Body of pancreas (tissue), 4 donors: Measurements from ENCODE around the gene LOXHD1. TPM values are rescaled to one million over a fixed set of nuclear protein-coding genes. Genes with fewer than 3 reads are reported as not detected.

Experiments
- ATAC-seq: fragments of 150-250 bp; one replicate; pipeline ENCODE4 v1.9.1; 2016
- DNase-seq, 4 donors: peaks; one replicate each; pipeline ENCODE4 v3.0.0-alpha.2; 2019
- H3K27ac ChIP-seq, 4 donors: fragments of 200-600 bp; sonication (generic); 1 replicate in 3 of 4; 2 replicates in 1 of 4; pipeline versions ENCODE4 v1.5.1 to v1.6.1; 2016 to 2019; ENCODE audit warnings: mild to moderate bottlenecking in 1 of 4, mixed read lengths in 1 of 4, moderate library complexity in 1 of 4
- H3K27me3 ChIP-seq, 2 donors: fragments of 200-600 bp; sonication (generic); one replicate each; pipeline ENCODE4 v1.6.0; 2016; ENCODE audit warnings: mild to moderate bottlenecking in 1 of 2
- H3K36me3 ChIP-seq, 2 donors: fragments of 200-600 bp; sonication (generic); replicated peaks in 1 of 2; 2 replicates each; pipeline ENCODE4 v1.5.1; 2016; ENCODE audit warnings: low read depth in 2 of 2; ENCODE audit not compliant: insufficient read depth in 1 of 2
- H3K4me1 ChIP-seq: fragments of 200-600 bp; sonication (generic); one replicate; pipeline ENCODE4 v1.6.0; 2016
- H3K4me3 ChIP-seq, 2 donors: fragments of 200-600 bp; sonication (generic); 1 replicate in 1 of 2; 2 replicates in 1 of 2; pipeline ENCODE4 v1.5.1; 2016 to 2019
- H3K9me3 ChIP-seq, 3 donors: fragments of 200-600 bp; sonication (generic); 1 replicate in 2 of 3; 2 replicates in 1 of 3; pipeline ENCODE4 v1.5.1; 2016
- POLR2A ChIP-seq, 3 donors: fragments of 450-650 bp; IDR thresholded peaks; one replicate each; pipeline ENCODE4 v1.6.1; 2016; ENCODE audit warnings: antibody characterized with exemption in 3 of 3, mild to moderate bottlenecking in 2 of 3
- WGBS, 2 donors: methylation state at CpG; one replicate each; pipeline ENCODE4 v1.1.5; 2017; 5-methylcytosine and 5-hydroxymethylcytosine counted together
- intact Hi-C: fragments of 100-400 bp; cut with DNase I; formaldehyde crosslinking; loops from one replicate; pipeline ENCODE4 v1.15.1; 2023
- total RNA-seq, 2 donors: library from RNA; depleted of rRNA; stranded (reverse); fragments of >200 nt; gene quantifications; one replicate each; pipeline ENCODE4 v1.1.0, GENCODE V29; 2016
- TF ChIP-seq, protein P1 (sequence below), 7 experiments: fragments of 450-650 bp in 4 of 7; fragments of 200-600 bp in 3 of 7; sonication (generic) in 3 of 7; IDR thresholded peaks; one replicate each; pipeline ENCODE4 v1.5.1; 2016 to 2019; ENCODE audit warnings: antibody characterized with exemption in 7 of 7

The LOXHD1 gene
- total RNA-seq, 2 donors from 2014 or later, result 0.26 TPM; not detected in 1

DNA sequence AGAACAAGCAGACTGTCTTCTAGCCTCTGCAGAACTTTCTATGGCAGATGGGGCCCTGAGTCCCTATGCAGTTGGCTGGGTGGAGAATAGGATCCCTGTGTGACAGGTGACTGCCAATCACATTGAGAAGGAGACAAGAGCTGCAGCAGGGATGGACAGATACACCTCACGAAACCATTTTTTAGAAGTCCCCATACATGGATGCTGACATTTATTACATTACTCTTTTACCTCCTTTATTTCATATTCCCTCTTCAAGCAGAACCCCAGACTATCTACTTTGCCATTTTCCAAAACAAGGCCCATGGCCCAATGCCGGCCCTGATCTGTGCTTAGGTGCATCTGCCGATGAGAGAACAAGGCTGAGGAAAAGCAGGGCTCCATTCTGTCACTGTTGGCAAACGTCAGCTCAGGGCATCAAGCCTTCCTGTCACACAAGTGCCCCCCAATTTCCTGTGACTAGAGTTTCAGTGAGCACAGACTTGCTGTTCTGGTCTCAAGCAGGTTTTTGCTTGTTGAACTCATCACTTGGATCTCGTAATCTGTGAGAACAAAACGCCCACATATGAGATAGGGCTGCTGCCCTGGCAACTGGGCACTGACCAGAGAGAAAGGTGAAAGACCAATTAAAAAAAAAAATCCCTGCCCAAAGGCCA, 35.8 kb downstream of the LOXHD1 start:
- TF ChIP-seq, protein P1, sequence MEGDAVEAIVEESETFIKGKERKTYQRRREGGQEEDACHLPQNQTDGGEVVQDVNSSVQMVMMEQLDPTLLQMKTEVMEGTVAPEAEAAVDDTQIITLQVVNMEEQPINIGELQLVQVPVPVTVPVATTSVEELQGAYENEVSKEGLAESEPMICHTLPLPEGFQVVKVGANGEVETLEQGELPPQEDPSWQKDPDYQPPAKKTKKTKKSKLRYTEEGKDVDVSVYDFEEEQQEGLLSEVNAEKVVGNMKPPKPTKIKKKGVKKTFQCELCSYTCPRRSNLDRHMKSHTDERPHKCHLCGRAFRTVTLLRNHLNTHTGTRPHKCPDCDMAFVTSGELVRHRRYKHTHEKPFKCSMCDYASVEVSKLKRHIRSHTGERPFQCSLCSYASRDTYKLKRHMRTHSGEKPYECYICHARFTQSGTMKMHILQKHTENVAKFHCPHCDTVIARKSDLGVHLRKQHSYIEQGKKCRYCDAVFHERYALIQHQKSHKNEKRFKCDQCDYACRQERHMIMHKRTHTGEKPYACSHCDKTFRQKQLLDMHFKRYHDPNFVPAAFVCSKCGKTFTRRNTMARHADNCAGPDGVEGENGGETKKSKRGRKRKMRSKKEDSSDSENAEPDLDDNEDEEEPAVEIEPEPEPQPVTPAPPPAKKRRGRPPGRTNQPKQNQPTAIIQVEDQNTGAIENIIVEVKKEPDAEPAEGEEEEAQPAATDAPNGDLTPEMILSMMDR (IDR thresholded peaks at IDR 0.05), result no peak
- no peak overlapping the region for H3K4me3 ChIP-seq
- no peaks in the 10 kb centered on the region for H3K36me3 ChIP-seq
- ATAC-seq (no peak), DNase-seq (no peak)
- WGBS, 2 donors, result 60 to 65% methylated on average over 6 of the region's 6 CpGs
- intact Hi-C loops, result no loop called here
- peaks cover 5% of the 10 kb centered on the region for H3K4me1 ChIP-seq
- no peaks in the 10 kb centered on the region for H3K27me3 ChIP-seq
- H3K9me3 ChIP-seq, result no peaks in the 10 kb centered on the region
- no peak overlapping the region for H3K27ac ChIP-seq

DNA sequence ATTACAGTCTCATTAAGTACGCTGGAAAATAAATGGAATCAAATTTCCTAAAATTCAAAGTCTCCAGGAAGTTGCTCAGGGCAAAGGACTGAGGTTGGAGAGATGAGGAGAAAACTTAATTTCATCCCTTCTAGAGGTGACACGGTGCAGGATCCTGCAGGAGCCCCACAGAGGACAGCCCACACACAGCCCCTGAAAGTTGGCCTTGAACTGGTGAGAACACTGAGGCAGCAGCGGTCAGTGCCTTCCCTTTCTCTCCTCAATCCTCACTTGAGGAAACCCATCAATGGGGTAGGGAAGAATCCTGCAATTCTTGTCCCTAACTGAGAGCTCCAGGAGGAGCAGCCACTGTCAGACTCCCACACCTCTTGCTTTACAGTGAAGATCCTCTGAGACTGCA, 37.5 kb downstream of the LOXHD1 start:
- H3K4me1 ChIP-seq, result peaks cover 5% of the 10 kb centered on the region
- H3K36me3 ChIP-seq, result no peaks in the 10 kb centered on the region
- no peak for TF ChIP-seq POLR2A (IDR thresholded peaks at IDR 0.05)
- TF ChIP-seq, protein P1 (IDR thresholded peaks at IDR 0.05), result no peak
- intact Hi-C loops, result no loop called here
- 46 to 76% methylated on average over 2 to 3 of the region's 3 CpGs for WGBS, 2 donors
- H3K27ac ChIP-seq, result no peak overlapping the region
- DNase-seq (no peak), ATAC-seq (no peak)
- H3K27me3 ChIP-seq, result no peaks in the 10 kb centered on the region
- no peak overlapping the region for H3K4me3 ChIP-seq
- H3K9me3 ChIP-seq, result no peaks in the 10 kb centered on the region

DNA sequence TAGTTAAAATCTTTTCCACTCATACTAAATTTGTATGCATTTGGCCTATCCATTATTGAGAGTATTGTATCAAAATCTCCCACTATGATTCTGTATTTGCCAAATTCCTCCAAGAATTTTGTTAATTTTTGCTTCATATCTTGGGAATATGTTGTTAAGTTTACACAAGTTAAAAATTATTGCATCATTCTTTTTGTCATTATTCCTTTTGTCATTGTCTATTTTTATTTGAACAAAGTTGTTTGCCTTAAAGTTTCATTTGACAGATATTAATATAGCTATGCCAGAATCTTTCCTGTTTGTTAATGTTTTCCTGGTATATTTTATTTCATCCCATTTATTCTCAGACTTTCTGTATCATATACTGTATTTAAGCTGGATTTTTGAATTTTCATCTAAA, 41.3 kb downstream of the LOXHD1 start:
- ATAC-seq (no peak), DNase-seq (no peak)
- intact Hi-C loops, result no loop called here
- H3K27ac ChIP-seq, result no peak overlapping the region
- no peaks in the 10 kb centered on the region for H3K36me3 ChIP-seq
- no peak overlapping the region for H3K4me3 ChIP-seq
- no peaks in the 10 kb centered on the region for H3K9me3 ChIP-seq
- H3K27me3 ChIP-seq, result no peaks in the 10 kb centered on the region
- H3K4me1 ChIP-seq, result no peaks in the 10 kb centered on the region
- TF ChIP-seq, protein P1 (IDR thresholded peaks at IDR 0.05), result no peak
- no peak for TF ChIP-seq POLR2A (IDR thresholded peaks at IDR 0.05)

DNA sequence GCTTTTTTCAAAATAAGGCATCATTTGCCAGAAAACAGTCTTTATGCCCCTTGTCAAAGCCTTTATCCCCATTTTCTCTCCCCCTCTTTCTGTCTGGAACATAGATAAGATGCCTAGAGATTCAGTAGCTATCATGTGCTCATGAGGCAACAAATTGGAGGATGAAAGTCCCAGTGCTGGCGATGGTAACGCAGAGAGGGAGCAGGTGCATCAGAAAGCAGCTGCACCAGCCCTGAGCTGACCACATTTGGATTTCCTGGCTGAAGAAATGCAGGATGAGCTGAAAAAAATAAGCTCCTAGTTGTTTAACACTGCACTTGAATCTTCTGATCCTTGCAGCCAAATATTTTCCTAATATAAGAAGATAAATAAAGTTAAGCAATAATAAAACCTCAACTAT, 48.0 kb downstream of the LOXHD1 start:
- intact Hi-C loops, result no loop called here
- Histone ChIP-seq H3K4me3 (no peak overlapping the region), H3K9me3 (no peaks in the 10 kb centered on the region), H3K4me1 (no peaks in the 10 kb centered on the region), H3K36me3 (no peaks in the 10 kb centered on the region), H3K27ac (no peak overlapping the region), H3K27me3 (no peaks in the 10 kb centered on the region)
- TF ChIP-seq, protein P1 (IDR thresholded peaks at IDR 0.05), result no peak
- no peak for TF ChIP-seq POLR2A (IDR thresholded peaks at IDR 0.05)
- 52 to 76% methylated on average over 2 of the region's 2 CpGs for WGBS, 2 donors
- DNase-seq, result no peak
- ATAC-seq, result no peak

DNA sequence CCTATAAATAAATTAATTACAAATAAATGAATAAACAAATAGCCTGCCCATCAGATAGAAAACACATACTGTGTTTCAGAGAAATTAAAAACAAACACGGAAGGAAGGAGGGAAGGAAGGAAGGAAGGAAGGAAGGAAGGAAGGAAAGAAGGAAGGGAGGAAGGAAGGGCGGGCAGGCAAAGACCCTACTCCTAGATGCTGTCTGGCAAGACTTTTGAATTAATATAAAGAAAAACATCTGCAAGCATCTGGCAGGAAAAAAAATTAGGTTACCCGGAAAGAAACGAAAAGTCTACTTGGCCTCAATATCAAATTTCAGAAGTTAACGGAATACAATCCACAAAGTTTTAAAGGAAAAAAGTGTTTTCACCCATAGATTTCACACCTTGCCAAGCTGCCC, 49.1 kb downstream of the LOXHD1 start:
- Histone ChIP-seq H3K4me1 (no peaks in the 10 kb centered on the region), H3K4me3 (no peak overlapping the region), H3K27me3 (no peaks in the 10 kb centered on the region), H3K36me3 (no peaks in the 10 kb centered on the region), H3K9me3 (no peaks in the 10 kb centered on the region), H3K27ac (no peak overlapping the region)
- no peak for ATAC-seq
- DNase-seq, result no peak
- intact Hi-C loops, result no loop called here
- TF ChIP-seq, protein P1 (IDR thresholded peaks at IDR 0.05), result no peak
- no peak for TF ChIP-seq POLR2A (IDR thresholded peaks at IDR 0.05)
- 71 to 73% methylated on average over 5 of the region's 5 CpGs for WGBS, 2 donors
